NCI-H1436 (cell line): ENCODE data around the gene SAMD3.
"Not testable (repeated sequence)": the region's sequence is repeated elsewhere in the genome, so short reads cannot be mapped to it uniquely, and the experiment has no call there.

Experiments used
- DNase-seq: peaks from one replicate; lab custom pipeline; 2025; lab: John Stamatoyannopoulos, UW

The SAMD3 gene

GRCh38 chr6:130129762-130130246 lies 92.9 kb downstream of the SAMD3 start:
- no peak for DNase-seq

GRCh38 chr6:130128326-130128725 lies 94.4 kb downstream of the SAMD3 start:
- no peak for DNase-seq

GRCh38 chr6:130127195-130127594 lies 95.6 kb downstream of the SAMD3 start:
- DNase-seq: no peak

- no peak for DNase-seq
Observed at GRCh38 chr6:130122243-130122642, 100.5 kb downstream of the SAMD3 start.

- no peak for DNase-seq
Observed at GRCh38 chr6:130120731-130121130, 102.0 kb downstream of the SAMD3 start.

- DNase-seq: no peak
Observed at GRCh38 chr6:130119211-130119610, 103.5 kb downstream of the SAMD3 start.

GRCh38 chr6:130118236-130118635 lies 104.5 kb downstream of the SAMD3 start:
- no peak for DNase-seq

GRCh38 chr6:130117187-130117701 lies 105.5 kb downstream of the SAMD3 start:
- DNase-seq: not testable (repeated sequence)

GRCh38 chr6:130116273-130116672 lies 106.5 kb downstream of the SAMD3 start:
- no peak for DNase-seq

DNA sequence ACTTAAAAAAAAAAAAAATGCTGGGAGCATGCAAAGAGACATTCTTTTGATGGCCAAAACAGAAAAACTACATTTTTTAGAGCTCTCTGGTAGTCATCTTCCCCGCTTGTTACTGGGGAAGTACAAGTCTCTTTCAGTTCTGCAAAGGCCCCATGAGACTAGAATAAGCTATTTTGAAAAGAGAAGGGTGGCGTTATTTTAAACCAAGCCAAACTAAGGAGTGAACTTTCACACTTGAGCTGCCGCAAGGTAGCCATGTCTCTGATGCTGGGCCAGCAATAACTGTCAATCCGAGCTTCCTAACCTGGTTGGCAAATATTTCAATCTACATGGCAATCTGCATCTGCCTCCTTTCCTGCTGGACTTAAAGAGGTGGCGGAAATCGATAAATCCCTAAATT lies 107.7 kb downstream of the SAMD3 start:
- DNase-seq: no peak

DNA sequence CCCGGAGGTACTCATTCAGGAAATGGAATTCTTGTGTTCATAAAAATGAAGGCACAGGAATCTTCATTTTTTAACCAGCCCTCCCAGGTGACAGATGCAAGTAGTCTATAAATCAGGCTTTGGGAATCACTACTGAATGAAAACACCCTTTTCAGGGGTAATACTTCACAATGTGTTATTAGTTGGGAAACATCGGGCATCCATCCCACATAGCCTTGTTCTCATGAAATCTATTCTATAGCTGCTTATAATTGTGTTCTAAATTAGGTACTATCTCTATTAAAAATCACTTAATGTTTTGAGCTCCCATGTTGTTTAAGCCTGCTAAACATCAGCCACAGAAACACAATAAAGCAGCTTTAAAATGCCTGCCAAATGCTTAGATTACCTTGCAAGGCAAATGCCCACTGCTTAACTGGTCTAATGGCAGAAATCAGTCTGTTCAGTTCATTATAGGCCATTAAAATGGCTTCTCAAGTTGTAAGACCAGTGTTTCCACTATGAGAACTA lies 109.5 kb downstream of the SAMD3 start:
- DNase-seq: no peak

DNA sequence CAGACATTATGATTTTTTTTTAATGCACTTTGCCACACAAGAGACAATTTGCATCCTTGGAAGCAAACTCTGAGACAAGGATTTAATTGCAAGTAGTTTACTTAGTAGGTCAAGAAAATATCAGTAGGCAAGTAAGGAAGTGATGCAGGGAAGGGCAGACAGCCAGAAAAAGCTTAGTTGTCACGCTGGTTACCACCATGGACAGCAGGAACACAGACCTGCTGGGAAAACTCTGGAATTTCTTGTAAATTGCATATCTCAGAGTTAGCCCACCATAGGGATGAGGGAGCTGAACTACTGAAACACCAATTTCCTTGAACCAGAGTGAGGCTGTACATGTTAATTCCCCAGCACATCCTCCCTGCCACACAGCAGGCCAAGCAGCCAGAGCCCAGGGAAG lies 111.7 kb downstream of the SAMD3 start:
- no peak for DNase-seq

- no peak for DNase-seq
Observed at GRCh38 chr6:130107710-130108109, 115.0 kb downstream of the SAMD3 start.

- no peak for DNase-seq
Observed at GRCh38 chr6:130105996-130106704, 116.6 kb downstream of the SAMD3 start.

DNA sequence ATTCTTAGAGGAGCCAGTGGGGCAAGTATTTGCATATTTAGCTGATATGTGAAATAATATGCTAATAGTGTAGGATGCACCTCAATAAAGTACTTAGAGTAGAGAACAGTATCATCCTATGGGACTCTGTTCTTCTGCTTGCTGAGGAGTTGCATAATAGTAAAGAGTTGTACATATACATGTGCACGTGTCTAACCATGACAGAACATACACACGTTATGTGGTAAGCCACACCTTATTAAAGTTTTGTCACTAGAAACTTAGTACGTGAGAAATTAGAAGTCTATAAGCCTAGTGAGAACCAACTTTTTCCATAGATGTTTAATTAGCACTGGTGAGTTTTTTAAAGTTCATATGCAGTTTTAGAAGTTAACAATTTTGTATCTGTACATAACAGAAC lies 123.6 kb downstream of the SAMD3 start:
- no peak for DNase-seq

DNA sequence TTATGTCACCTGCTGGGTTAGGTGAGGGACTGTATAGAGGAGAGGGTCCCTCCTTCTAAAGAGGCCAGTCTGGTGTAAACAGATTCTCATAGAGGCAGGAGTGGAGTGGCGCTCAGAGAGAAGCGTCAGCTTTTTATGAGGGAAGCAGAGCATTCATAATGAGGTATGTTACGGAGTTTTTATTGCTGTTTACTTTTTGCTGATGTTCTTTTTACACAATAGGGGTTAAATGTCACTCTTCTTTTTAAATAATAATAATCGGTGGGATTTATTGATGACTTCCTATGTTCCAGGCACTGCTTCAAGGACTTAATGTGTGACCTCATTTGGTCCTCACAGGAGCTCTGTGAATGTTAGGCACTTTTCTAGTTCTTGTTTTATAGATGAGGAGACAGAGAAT lies 124.4 kb downstream of the SAMD3 start:
- DNase-seq: no peak
